ENCODE measurements around the gene METTL26.

The METTL26 gene

GRCh38 chr16:658679-659571, 22.8 kb upstream of the METTL26 start:
- DNase-seq (ENCODE audit: low spot score), result no peak

DNA sequence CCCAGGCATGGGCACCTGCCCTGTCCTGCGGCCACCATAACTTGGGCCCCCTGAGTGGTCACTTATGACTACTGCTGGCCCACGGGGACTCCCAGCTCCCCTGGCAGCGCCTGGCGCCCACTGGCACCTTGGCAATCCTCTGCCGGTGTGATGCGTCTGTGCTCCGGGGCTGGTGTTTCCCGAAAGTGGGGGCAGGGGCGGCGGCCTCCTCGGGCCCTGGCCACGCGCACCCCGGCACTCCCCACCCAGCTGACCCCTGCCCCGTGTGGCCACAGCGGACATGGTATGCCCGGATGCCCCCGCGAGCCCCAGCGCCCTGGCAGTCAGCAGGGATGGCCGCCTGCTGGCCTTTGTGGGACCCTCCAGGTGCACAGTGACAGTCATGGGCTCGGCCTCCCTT, 21.4 kb upstream of the METTL26 start:
- no peak for DNase-seq (ENCODE audit: low spot score)

DNA sequence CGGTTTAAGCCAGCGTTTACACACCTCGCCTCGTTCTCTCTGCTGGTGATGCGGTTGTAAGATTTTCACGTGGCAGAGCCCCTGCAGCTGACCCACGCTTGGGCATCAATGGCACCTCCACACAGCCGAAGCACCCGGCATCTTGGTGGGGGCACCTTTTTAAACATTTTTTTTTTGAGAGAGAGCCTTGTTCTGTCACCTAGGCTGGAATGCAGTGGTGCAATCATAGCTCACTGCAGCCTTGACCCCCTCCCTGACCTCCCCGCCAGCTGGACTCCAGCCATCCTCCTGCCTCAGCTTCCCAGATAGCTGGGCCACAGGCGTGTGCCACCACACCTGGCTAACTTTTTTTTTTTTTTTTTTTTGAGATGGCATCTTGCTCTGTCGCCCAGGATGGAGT, 17.9 kb upstream of the METTL26 start:
- DNase-seq (ENCODE audit: low spot score), result no peak

DNA sequence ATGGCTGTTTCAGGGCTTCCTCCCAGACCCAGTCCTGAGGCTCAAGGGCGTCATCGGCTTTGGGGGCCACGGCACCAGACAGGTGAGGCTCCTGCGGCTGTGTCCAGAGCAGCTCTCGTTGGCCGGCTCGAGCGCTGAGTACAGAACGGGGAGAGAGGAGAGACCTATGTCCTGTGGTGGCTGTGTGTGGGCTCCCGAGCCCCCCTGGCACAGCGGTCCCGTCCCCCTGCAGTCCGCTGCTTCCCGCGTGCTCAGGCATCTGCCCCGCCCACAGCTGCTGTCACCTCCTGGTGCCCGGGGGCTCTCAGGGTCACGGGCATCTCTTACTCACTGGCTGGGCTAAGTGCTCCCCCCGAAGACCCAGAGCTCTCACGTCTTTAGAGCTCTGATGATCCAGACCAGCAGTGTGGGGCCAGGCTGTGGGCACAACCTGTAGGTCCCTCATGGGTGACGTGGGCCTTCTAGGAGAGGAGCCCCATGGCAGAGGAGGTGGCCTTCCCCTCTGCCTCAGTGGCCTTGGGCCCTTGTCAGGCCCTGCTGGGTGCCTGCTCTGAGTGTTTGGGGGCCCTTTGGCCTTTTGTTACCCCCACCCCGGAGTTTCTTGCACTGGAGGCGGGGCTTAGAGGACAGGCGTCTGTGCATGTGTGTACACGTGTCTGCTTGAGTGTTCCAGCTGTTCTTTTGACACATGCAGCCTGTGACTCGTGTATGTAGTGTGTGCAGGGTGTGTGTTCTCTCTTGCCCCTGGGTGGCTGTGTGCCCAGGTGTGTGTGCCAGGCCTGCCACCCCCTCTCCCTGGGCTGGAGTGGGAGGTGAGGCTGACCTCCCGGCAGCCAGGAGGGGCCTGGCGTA, 16.6 kb upstream of the METTL26 start:
- DNase-seq (ENCODE audit: low spot score), result no peak

DNA sequence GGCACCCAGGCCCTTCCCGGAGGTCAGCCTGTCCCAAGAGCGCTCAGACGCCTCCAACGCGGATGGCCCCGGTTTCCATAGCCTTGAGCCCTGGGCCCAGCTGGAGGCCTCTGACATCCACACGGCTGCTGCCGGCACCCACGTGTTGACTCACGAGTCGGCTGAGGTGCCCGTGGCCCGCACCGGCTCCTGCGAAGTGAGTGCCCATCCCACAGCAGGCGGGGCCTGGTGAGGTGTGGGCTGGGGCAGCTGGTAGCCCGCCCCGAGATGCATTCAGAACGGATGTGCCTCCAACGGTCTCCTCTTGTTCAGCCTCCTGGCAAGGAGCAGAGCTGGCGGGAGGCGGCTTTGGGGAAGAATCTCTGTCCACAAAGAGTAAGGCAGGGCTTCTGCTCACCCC, 15.7 kb upstream of the METTL26 start:
- no peak for DNase-seq (ENCODE audit: low spot score)

DNA sequence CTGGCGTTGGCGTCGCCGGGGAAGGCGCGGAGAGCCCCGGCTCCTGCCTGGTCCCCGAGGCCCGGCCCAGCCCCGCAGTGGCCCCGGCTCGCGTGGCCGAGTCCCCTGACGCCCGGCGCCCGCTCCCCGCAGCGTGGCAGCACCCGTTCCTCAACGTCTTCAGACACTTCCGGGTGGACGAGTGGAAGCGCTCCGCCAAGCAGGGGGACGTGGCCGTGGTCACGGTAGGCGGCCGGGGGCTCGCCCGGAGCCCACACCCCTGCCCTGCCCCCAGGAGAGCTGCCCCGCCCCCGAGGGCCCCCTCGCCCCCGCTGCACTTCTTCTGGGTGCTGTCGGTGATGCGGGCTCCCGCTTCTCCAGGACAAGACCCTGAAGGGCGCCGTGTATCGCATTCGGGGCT, 13.5 kb upstream of the METTL26 start:
- no peak for DNase-seq (ENCODE audit: low spot score)

DNA sequence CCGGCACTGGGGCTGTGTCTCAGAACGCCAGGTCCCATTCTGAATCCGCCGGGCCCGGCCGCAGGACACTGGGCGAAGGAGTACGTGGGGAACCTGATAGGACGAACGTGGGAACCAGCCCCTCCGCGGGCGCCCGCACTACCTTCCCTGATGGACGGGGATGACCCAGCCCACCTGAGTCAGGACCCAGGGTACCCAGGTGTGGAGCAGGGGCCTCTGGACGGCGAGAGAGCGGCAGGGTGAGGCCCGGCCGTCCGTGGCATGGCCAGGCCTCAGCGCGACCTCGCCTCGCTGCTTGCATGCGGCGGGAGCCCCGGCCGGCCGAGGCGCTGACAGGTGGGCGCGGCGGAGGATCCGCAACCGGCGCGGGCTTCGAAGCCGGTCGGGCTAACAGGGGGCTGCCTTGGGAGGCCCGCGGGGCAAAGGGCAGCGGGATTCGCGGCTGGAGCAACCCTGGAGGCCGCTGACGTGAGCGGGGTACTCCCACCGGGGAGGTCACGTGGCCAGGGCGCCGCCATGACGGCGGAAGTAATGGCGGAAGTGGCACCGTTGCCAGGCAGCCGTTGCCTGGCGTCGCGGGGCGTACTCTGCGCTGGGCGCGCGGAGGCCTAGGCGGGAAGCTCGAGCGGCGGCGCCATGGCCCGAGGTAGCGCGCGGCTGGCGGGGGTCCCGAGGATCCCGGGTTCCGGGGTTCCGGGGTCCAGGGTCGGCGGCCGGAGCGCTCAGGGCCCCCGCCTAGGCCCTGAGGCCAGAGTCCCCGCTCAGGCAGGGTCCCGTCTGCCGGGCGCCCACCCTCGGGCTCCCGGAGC, 12.9 kb upstream of the METTL26 start, which contains the start of gene WDR90:
WDR90 (plus strand) TSS at position 585 of the 809 bp plus-strand sequence; CDS start at position 637, 52 bp downstream.
- peak; percentile 95 for DNase-seq (ENCODE audit: low spot score)

DNA sequence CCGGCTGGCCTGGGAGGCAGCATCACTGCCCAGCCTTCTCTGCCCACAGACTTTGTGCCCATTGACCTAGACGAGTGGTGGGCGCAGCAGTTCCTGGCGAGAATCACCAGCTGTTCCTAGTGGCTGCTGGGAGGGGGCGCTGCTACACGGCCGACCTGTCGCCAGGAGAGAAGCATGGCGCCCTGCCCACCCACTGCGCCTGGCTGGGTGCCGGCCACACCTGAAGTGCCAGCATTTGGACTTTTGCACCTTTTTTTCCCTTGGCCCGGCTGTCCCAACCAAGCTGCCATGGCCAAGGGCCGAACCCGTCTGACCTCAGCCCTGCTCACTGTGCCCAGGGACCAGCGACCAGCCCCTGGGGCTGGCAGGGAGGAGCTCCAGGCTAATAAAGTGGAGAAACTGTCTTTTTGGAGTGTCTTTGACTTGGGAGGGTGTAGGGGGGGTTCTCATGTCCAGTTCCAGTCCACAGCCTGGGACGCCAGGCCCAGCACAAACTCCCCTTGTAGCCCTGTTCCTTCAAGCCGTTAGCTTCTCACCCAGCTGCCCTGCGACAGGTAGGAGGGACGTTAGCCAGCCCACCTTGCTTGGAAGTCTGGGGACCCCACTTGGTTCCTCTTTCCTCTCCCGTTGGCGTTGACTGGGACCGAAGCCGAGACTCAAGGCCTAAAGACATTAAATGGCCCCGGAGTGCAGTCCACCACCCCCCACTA, 12.1 kb upstream of the METTL26 start:
- peak; percentile 80 for DNase-seq (ENCODE audit: low spot score)

DNA sequence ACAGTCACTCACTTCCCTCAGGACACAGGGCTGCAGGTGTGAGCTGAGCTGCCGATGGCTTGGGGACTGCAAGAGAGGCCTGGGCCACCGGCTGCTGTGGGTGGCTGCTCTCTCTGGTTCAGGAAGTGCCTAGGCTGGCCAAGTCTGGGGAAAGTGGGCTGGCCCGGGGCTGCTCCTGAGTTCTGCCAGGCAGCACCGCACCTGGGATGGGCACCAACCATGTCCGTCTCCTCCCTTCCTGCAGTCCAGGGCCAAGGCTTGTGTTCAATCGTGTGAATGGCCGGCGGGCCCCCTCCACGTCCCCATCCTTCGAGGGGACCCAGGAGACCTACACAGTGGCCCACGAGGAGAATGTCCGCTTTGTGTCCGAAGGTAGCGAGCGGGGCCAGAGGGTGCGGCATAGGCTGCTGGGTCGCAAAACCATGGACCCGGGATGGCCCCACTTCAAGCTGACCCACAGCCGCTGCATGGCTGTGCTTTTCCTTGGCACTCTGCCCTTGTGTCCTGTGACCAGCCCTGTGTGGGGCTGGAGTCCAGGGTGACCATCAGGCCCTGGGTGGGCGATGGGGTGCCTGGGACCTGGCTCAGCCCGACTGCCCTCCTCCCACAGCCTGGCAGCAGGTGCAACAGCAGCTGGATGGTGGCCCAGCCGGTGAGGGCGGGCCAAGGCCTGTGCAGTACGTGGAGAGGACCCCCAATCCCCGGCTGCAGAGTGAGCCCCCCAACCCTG, 11.2 kb upstream of the METTL26 start:
- DNase-seq (ENCODE audit: low spot score), result no peak

- no peak for DNase-seq (ENCODE audit: low spot score)
Measured at GRCh38 chr16:646679-647172, 10.6 kb upstream of the METTL26 start.

GRCh38 chr16:645852-646678, 10.0 kb upstream of the METTL26 start:
- peak; percentile 44 for DNase-seq (ENCODE audit: low spot score)

GRCh38 chr16:644556-644955, 8.5 kb upstream of the METTL26 start:
- DNase-seq (ENCODE audit: low spot score), result no peak

- no peak for DNase-seq (ENCODE audit: low spot score)
Measured at GRCh38 chr16:643050-643368, 6.9 kb upstream of the METTL26 start.

GRCh38 chr16:642189-643049, 6.3 kb upstream of the METTL26 start:
- DNase-seq (ENCODE audit: low spot score), result peak; percentile 63

DNA sequence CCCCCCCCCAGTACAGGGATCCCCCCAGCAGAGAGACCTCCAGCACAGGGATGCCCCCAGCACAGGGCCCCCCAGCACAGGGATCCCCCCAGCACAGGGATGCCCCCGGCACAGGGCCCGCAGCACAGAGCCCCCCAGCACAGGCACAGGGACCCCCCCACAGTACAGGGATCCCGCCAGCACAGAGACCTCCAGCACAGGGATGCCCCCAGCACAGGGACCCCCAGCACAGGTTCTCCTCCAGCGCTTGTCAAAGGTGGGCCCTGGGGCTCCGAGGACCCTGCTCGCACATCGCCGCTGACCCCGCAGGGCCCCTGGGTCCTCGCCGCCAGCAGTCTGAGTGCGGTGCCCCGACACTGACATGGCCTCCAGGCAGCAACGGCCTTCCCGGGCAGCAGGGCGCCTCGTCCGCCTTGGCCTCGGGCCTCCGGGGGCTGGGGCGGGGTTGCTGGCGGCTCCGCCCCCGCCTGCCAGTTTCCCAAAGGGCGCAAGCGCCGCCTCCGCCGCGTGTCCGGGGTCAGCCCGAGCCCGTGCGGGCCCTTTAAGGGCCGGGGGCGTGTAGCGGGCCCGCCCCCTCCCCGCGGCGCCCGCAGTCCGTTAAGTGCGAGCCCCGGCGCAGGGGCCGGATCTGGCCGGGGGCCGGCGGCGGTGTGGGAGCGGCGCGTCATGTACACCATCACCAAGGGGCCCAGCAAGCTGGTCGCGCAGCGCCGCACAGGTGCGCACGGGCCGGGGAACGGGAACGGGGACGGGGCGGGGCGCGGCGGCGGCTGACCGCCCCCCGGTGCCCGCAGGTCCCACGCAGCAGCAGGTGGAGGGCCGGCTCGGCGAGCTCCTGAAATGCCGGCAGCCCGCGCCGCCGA, 5.5 kb upstream of the METTL26 start, which contains the start of gene MCRIP2:
MCRIP2 (plus strand) TSS at position 503 of the 863 bp plus-strand sequence; CDS start at position 667, 164 bp downstream.
- peak; percentile 89 for DNase-seq (ENCODE audit: low spot score)

- DNase-seq (ENCODE audit: low spot score), result no peak
Measured at GRCh38 chr16:640614-641013, 4.5 kb upstream of the METTL26 start.

DNA sequence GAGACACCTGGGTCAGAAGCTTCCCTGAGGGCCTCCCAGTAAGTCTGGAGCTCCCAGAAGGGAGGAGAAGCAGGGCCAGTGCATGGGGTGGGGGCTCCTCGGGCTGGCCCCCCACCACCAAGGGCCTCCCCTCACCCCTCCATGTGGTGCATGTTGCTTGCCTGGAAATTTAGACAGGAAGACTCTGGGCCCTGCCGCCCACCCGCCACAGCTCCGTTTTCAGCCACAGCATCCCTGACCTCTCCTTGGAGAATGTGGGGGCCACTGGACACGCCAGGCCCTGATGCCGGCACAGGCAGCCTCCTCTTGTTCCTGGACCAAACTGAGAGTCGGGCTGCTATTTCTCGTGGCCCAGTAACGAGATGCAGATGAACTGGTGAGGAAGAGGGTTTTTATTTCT, 2.7 kb upstream of the METTL26 start:
- DNase-seq (ENCODE audit: low spot score), result no peak

Measured in LoVo (cell line).